Heart left ventricle (tissue), 13 donors: ENCODE measurements around the gene ATF6.

Experiments
- POLR2A ChIP-seq, 2 donors: fragments of 450-650 bp; IDR thresholded peaks; one replicate each; pipeline ENCODE4 v1.6.1; 2017; ENCODE audit warnings: antibody characterized with exemption in 2 of 2, mild to moderate bottlenecking in 2 of 2, moderate library complexity in 2 of 2
- TF ChIP-seq, protein P1 (sequence below), 12 donors: fragments of 200-600 bp; sonication (generic) in 4 of 12; IDR thresholded peaks; one replicate each; pipeline versions ENCODE4 v1.5.0 to v1.8.0; 2018 to 2022; ENCODE audit warnings: antibody characterized with exemption in 12 of 12, mild to moderate bottlenecking in 5 of 12
- donor health status: ischemic (EF 13 %, LVEDD 7.1; RV severe dilation, severe dysfunction).
- donor health status: DM: no; HTN: yes; CAD: no.
- donor health status: DM: no; HTN: no; CAD: no.
- donor health status: ischemic (EF 25% LVEDD 6.9; RV normal size, moderate dysfunction).
- donor health status: ischemic (EF 25% LVEDD 5.7; RV mildly dilated, moderate dysfunction).
- donor health status: ischemic (EF 35%, LVEDD 5.7; RV mildly dilated, moderate dysfunction).
- donor health status: nonischemic (EF 11% LVEDD 7.7; RV severe dilation, severe dysfunction).
- donor health status: DM: yes; HTN: yes; CAD: no.
- donor health status: PGD.
- donor health status: ischemic (EF 29% LVEDD 5.4; RV normal size, mild dysfunction).
- donor health status: nonischemic (EF 23%, LVEDD 6.1; RV moderate dilation, normal function).

DNA sequence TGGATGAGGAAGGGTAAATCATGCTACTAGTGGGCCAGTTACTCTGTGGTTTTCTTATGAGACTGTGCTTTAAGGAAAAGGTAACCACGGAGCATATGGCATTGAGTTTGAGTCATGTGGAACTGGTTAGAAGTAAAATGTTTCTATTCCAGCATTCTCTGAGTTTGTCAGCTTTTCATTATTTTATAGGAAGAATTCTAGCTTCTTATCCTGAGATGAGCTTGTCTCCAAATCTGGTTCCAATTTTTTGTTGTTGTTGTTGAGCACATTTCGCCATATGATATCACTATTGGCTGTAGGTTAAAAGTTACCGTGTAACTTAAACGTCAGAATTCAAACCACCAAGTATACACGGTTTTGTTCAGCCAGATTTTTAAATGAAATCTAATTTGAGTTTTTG lies 69.9 kb downstream of the ATF6 start:
- TF ChIP-seq, protein P1, sequence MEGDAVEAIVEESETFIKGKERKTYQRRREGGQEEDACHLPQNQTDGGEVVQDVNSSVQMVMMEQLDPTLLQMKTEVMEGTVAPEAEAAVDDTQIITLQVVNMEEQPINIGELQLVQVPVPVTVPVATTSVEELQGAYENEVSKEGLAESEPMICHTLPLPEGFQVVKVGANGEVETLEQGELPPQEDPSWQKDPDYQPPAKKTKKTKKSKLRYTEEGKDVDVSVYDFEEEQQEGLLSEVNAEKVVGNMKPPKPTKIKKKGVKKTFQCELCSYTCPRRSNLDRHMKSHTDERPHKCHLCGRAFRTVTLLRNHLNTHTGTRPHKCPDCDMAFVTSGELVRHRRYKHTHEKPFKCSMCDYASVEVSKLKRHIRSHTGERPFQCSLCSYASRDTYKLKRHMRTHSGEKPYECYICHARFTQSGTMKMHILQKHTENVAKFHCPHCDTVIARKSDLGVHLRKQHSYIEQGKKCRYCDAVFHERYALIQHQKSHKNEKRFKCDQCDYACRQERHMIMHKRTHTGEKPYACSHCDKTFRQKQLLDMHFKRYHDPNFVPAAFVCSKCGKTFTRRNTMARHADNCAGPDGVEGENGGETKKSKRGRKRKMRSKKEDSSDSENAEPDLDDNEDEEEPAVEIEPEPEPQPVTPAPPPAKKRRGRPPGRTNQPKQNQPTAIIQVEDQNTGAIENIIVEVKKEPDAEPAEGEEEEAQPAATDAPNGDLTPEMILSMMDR (IDR thresholded peaks at IDR 0.05), result no peak
- no peak for TF ChIP-seq POLR2A (IDR thresholded peaks at IDR 0.05)
